PFSK-1 (cell line): ENCODE measurements around the gene PLSCR5.

Source experiments
- POLR2AphosphoS5 ChIP-seq: IDR thresholded peaks from 2 replicates; pipeline ENCODE4 v1.6.1; 2012; ENCODE audit warnings: low read depth, mild to moderate bottlenecking, control low read depth, low read length, moderate library complexity
- TF ChIP-seq, protein P1 (sequence below), 2 experiments: IDR thresholded peaks; 2 replicates each; pipeline versions ENCODE4 v1.6.1 to v1.8.0; 2011 to 2012; ENCODE audit warnings: low read depth in 2 of 2, low read length in 2 of 2, control low read depth in 1 of 2, inconsistent platforms in 1 of 2, mild to moderate bottlenecking in 1 of 2, moderate library complexity in 1 of 2; ENCODE audit not compliant: insufficient read depth in 1 of 2

DNA sequence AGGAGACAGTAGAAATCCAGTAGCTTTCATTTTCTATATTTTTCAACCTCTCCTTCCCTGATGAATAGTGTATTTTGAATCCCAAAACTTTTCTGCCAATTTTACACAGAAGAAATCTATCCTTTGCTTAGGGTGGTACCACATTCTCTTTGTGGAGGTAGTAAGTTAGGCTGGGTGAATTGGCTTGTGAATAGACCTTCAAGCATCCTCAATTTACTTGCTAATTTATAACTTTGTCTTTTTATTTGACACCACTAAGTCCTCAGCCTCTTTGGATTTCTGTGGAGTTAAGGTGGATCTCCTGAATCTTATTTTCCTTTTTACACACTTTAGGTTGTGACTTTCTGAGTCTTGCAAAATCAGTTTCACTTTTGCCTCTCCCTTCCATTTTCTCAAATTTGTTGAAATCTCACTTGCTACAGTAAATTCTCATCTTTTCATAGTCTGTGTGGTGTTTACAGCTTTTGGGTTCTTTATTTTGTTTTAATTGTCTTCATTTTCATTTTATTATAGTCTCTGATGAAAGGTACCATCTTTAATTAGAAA lies 55.0 kb downstream of the PLSCR5 start:
- TF ChIP-seq POLR2AphosphoS5 = no peak
- TF ChIP-seq, protein P1, sequence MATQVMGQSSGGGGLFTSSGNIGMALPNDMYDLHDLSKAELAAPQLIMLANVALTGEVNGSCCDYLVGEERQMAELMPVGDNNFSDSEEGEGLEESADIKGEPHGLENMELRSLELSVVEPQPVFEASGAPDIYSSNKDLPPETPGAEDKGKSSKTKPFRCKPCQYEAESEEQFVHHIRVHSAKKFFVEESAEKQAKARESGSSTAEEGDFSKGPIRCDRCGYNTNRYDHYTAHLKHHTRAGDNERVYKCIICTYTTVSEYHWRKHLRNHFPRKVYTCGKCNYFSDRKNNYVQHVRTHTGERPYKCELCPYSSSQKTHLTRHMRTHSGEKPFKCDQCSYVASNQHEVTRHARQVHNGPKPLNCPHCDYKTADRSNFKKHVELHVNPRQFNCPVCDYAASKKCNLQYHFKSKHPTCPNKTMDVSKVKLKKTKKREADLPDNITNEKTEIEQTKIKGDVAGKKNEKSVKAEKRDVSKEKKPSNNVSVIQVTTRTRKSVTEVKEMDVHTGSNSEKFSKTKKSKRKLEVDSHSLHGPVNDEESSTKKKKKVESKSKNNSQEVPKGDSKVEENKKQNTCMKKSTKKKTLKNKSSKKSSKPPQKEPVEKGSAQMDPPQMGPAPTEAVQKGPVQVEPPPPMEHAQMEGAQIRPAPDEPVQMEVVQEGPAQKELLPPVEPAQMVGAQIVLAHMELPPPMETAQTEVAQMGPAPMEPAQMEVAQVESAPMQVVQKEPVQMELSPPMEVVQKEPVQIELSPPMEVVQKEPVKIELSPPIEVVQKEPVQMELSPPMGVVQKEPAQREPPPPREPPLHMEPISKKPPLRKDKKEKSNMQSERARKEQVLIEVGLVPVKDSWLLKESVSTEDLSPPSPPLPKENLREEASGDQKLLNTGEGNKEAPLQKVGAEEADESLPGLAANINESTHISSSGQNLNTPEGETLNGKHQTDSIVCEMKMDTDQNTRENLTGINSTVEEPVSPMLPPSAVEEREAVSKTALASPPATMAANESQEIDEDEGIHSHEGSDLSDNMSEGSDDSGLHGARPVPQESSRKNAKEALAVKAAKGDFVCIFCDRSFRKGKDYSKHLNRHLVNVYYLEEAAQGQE (IDR thresholded peaks at IDR 0.05; ENCODE audit: insufficient read depth in 1 of 2, low read depth in 2 of 2, low read length in 2 of 2) = no peak
